B cell (primary cell): Measurements from ENCODE around the gene HHIPL2. TPM values are rescaled to one million over a fixed set of nuclear protein-coding genes. Genes with fewer than 3 reads are reported as not detected.

Experiments
- ATAC-seq: fragments of 200-7000 bp; cut with Tn5 transposase; one replicate; pipeline ENCODE4 v1.10.0; 2021; ENCODE audit warnings: low read depth, mild to moderate bottlenecking, moderate number of reproducible peaks, moderate library complexity
- CTCF ChIA-PET: fragments of 350-600 bp; sonication (Branson Sonifier 250); formaldehyde crosslinking; loops from one replicate; lab custom pipeline; 2021; ENCODE audit warnings: antibody characterized with exemption, inconsistent platforms; lab: Charles Lee
- POLR2A ChIA-PET: fragments of 350-600 bp; sonication (Branson Sonifier 250); formaldehyde crosslinking; loops from one replicate; lab custom pipeline; 2021; ENCODE audit warnings: antibody characterized with exemption; lab: Charles Lee
- DNase-seq: peaks from one replicate; pipeline ENCODE4 v3.0.0; 2013
- H2AFZ ChIP-seq: 2 replicates; pipeline ENCODE4 v1.6.1; 2012; ENCODE audit warnings: mild to moderate bottlenecking, low read depth, low read length; ENCODE audit not compliant: insufficient read depth, poor library complexity, severe bottlenecking
- H3K27ac ChIP-seq, 2 donors: 1 replicate in 1 of 2; 2 replicates in 1 of 2; pipeline ENCODE4 v1.5.1; 2012 to 2013; ENCODE audit warnings: low read length in 2 of 2, mild to moderate bottlenecking in 2 of 2, moderate library complexity in 1 of 2
- H3K27me3 ChIP-seq, 4 experiments: fragments of 200-600 bp in 1 of 4; sonication (generic) in 1 of 4; replicated peaks in 1 of 4; 1 replicate in 2 of 4; 2 replicates in 2 of 4; pipeline versions ENCODE4 v1.6.1 to v1.7.0; 2013 to 2016; ENCODE audit warnings: low read length in 3 of 4, mild to moderate bottlenecking in 2 of 4, mixed read lengths in 1 of 4, moderate library complexity in 1 of 4; ENCODE audit not compliant: insufficient read depth in 4 of 4, control insufficient read depth in 3 of 4; ENCODE audit errors: control extremely low read depth in 1 of 4
- H3K36me3 ChIP-seq, 2 experiments: replicated peaks in 1 of 2; 1 replicate in 1 of 2; 2 replicates in 1 of 2; pipeline versions ENCODE4 v1.6.1 to v1.7.1; 2013; ENCODE audit warnings: low read length in 1 of 2; ENCODE audit not compliant: insufficient read depth in 2 of 2, control insufficient read depth in 1 of 2; ENCODE audit errors: control extremely low read depth in 1 of 2, extremely low read depth in 1 of 2
- H3K4me1 ChIP-seq, 2 donors: fragments of 200-600 bp in 1 of 2; sonication (generic) in 1 of 2; 1 replicate in 1 of 2; 2 replicates in 1 of 2; pipeline versions ENCODE4 v1.5.1 to v1.6.1; 2013 to 2017; ENCODE audit warnings: low read length in 2 of 2; ENCODE audit not compliant: control insufficient read depth in 2 of 2, insufficient read depth in 2 of 2
- H3K4me2 ChIP-seq: replicated peaks from 2 replicates; pipeline ENCODE3; 2012; ENCODE audit warnings: mild to moderate bottlenecking, low read depth, low read length; ENCODE audit not compliant: poor library complexity, severe bottlenecking
- H3K4me3 ChIP-seq, 5 experiments: fragments of 200-600 bp in 1 of 5; sonication (generic) in 1 of 5; 1 replicate in 3 of 5; 2 replicates in 2 of 5; pipeline versions ENCODE4 v1.5.1 to v1.7.0; 2011 to 2016; ENCODE audit warnings: low read length in 4 of 5, mild to moderate bottlenecking in 4 of 5, low read depth in 2 of 5, control low read depth in 1 of 5, moderate library complexity in 1 of 5; ENCODE audit not compliant: insufficient read depth in 1 of 5; ENCODE audit errors: control extremely low read depth in 1 of 5, extremely low read depth in 1 of 5
- H3K79me2 ChIP-seq: fragments of 200-600 bp; sonication (generic); one replicate; pipeline ENCODE4 v1.6.0; 2016; ENCODE audit warnings: low read length; ENCODE audit not compliant: control insufficient read depth, insufficient read depth
- H3K9ac ChIP-seq: fragments of 200-600 bp; sonication (generic); 2 replicates; pipeline ENCODE4 v1.6.1; 2017; ENCODE audit warnings: mild to moderate bottlenecking, low read length, moderate library complexity
- H3K9me3 ChIP-seq, 3 donors: one replicate each; pipeline versions ENCODE4 v1.6.1 to v1.7.1; 2013; ENCODE audit warnings: low read length in 2 of 3; ENCODE audit not compliant: control insufficient read depth in 2 of 3, insufficient read depth in 1 of 3; ENCODE audit errors: control extremely low read depth in 1 of 3
- H4K20me1 ChIP-seq: 2 replicates; pipeline ENCODE4 v1.6.0; 2012; ENCODE audit warnings: mild to moderate bottlenecking, low read length; ENCODE audit not compliant: insufficient read depth, control insufficient read depth, poor library complexity, severe bottlenecking
- H3K27ac Mint-ChIP-seq: one replicate; pipeline ENCODE4 v1.8.0; 2021; ENCODE audit warnings: mixed read lengths
- H3K27me3 Mint-ChIP-seq: one replicate; pipeline ENCODE4 v1.8.0; 2021; ENCODE audit warnings: mixed read lengths
- H3K4me1 Mint-ChIP-seq: one replicate; pipeline ENCODE4 v1.8.0; 2021; ENCODE audit warnings: mixed read lengths
- H3K4me3 Mint-ChIP-seq: one replicate; pipeline ENCODE4 v1.8.0; 2021; ENCODE audit warnings: mixed read lengths
- H3K9me3 Mint-ChIP-seq: one replicate; pipeline ENCODE4 v1.8.0; 2022; ENCODE audit warnings: mixed read lengths; ENCODE audit not compliant: insufficient read depth
- CTCF ChIP-seq: fragments of 200-600 bp; IDR thresholded peaks from one replicate; pipeline ENCODE4 v1.8.0; 2022; ENCODE audit warnings: antibody characterized with exemption, mild to moderate bottlenecking
- EZH2 ChIP-seq: IDR thresholded peaks from 2 replicates; pipeline ENCODE4 v1.6.1; 2012; ENCODE audit warnings: borderline replicate concordance, low read depth, mild to moderate bottlenecking, moderate library complexity, low read length; ENCODE audit not compliant: insufficient read depth, poor library complexity, severe bottlenecking
- WGBS: methylation state at CpG from one replicate; pipeline ENCODE4 v1.1.5; 2013; ENCODE audit warnings: missing lambda C conversion rate; ENCODE audit not compliant: insufficient coverage; 5-methylcytosine and 5-hydroxymethylcytosine counted together
- intact Hi-C: fragments of 100-400 bp; cut with micrococcal nuclease; formaldehyde crosslinking; loops from one replicate; pipeline ENCODE4 v1.10.0; 2022
- polyA plus RNA-seq: library from polyadenylated mRNA; depleted of rRNA; stranded (reverse); fragments of >200 nt; gene quantifications from 2 replicates; pipeline ENCODE4 v1.2.3, GENCODE V29; 2012
- total RNA-seq, 2 donors: library from RNA; stranded (reverse); fragments of 120-200 nt in 1 of 2; gene quantifications; 1 replicate in 1 of 2; 2 replicates in 1 of 2; pipeline versions ENCODE4 v1.2.3 to v1.2.4, GENCODE V29; 2013 to 2022

HHIPL2 gene
- total and polyA plus RNA-seq, 2 donors (not counting 1 experiment from before 2014, with no cell fraction given): 0.63 to 0.99 TPM

DNA sequence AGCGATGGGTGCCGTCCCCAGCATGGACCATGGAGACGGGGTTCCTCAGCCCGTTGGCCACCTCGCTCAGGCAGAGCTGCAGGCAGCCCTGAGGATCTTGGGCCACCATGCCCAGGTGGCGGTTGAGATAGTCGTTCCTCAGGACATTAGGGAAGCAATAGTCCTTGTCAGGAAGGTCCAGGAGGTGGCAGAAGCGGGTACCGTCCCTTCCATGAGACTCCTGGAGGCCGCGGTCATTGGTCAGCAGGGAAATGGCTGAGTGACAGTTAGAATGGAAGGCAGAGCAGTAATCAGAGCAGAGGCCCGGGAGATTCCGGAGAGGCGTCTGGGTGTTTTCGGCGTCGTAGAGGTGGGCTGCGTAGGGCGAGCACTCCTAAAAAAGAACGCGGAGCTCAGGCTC, 4.1 kb downstream of the HHIPL2 start:
- Histone ChIP-seq H3K9me3 (no peaks in the 10 kb centered on the region), H3K27me3 (peaks cover 0 to 16% (median 7%) of the 10 kb centered on the region in 4 experiments), H3K36me3 (no peaks in the 10 kb centered on the region), H3K27ac (no peak overlapping the region), H3K9ac (no peak overlapping the region), H2AFZ (no peak overlapping the region), H3K4me3 (no peak overlapping the region), H3K4me1 (no peaks in the 10 kb centered on the region), H3K79me2 (no peaks in the 10 kb centered on the region), H3K4me2 (no peak overlapping the region), H4K20me1 (no peaks in the 10 kb centered on the region)
- H3K27me3 Mint-ChIP-seq: peaks cover 26% of the 10 kb centered on the region
- no peak overlapping the region for H3K27ac Mint-ChIP-seq
- H3K4me1 Mint-ChIP-seq: no peaks in the 10 kb centered on the region
- no peak for DNase-seq
- H3K4me3 Mint-ChIP-seq: no peak overlapping the region
- CTCF ChIA-PET: no interaction called here
- 94% methylated on average over 21 of the region's 21 CpGs for WGBS
- intact Hi-C loops: no loop called here
- no peak for ATAC-seq
- H3K9me3 Mint-ChIP-seq: no peaks in the 10 kb centered on the region
- no peak for TF ChIP-seq EZH2
- POLR2A ChIA-PET: no interaction called here

- intact Hi-C loops: no loop called here
- no peak overlapping the region for H3K27ac Mint-ChIP-seq
- no peak overlapping the region for H3K4me3 ChIP-seq
- POLR2A ChIA-PET: no interaction called here
- no peak overlapping the region for H3K4me3 Mint-ChIP-seq
- DNase-seq: no peak
- no peaks in the 10 kb centered on the region for H3K4me1 ChIP-seq
- H3K9ac ChIP-seq: no peak overlapping the region
- H3K79me2 ChIP-seq: no peaks in the 10 kb centered on the region
- no peak for ATAC-seq
- no peak overlapping the region for H3K4me2 ChIP-seq
- no peaks in the 10 kb centered on the region for H3K9me3 ChIP-seq
- no peak overlapping the region for H3K27ac ChIP-seq
- no peaks in the 10 kb centered on the region for H3K4me1 Mint-ChIP-seq
- peaks cover 0 to 8% (median 6%) of the 10 kb centered on the region in 4 experiments for H3K27me3 ChIP-seq
- TF ChIP-seq EZH2 (no peak), CTCF (no peak)
- CTCF ChIA-PET: no interaction called here
- no peak overlapping the region for H2AFZ ChIP-seq
- 75% methylated on average over 2 of the region's 2 CpGs for WGBS
- H4K20me1 ChIP-seq: no peaks in the 10 kb centered on the region
- no peaks in the 10 kb centered on the region for H3K9me3 Mint-ChIP-seq
- peaks cover 21% of the 10 kb centered on the region for H3K27me3 Mint-ChIP-seq
- no peaks in the 10 kb centered on the region for H3K36me3 ChIP-seq
These were observed 7.3 kb downstream of the HHIPL2 start for GRCh38 chr1:222540598-222540995.
